NCI-H2227 treated with DMSO at 0.1 percent for 48 hours (cell line): Measurements from ENCODE around the gene ARSA.
"Not testable (repeated sequence)": the region's sequence is repeated elsewhere in the genome, so short reads cannot be mapped to it uniquely, and the experiment has no call there.

Source experiments
- DNase-seq: peaks from one replicate; lab custom pipeline; 2025; lab: John Stamatoyannopoulos, UW

ARSA gene

GRCh38 chr22:50621948-50622722 lies 5.8 kb downstream of the ARSA start:
- DNase-seq: no peak

- DNase-seq: no peak
Observed at GRCh38 chr22:50621356-50621880, 6.5 kb downstream of the ARSA start.

GRCh38 chr22:50620593-50621355 lies 7.2 kb downstream of the ARSA start:
- DNase-seq: peak; percentile 76

GRCh38 chr22:50614296-50614695 lies 13.7 kb downstream of the ARSA start:
- DNase-seq: not testable (repeated sequence)

- DNase-seq: no peak
Observed at GRCh38 chr22:50613291-50613981, 14.5 kb downstream of the ARSA start.

- no peak for DNase-seq
Observed at GRCh38 chr22:50612528-50613221, 15.3 kb downstream of the ARSA start.

GRCh38 chr22:50612168-50612527 lies 15.8 kb downstream of the ARSA start:
- no peak for DNase-seq

GRCh38 chr22:50611341-50612060 lies 16.5 kb downstream of the ARSA start:
- no peak for DNase-seq

- DNase-seq: no peak
Observed at GRCh38 chr22:50610581-50610980, 17.4 kb downstream of the ARSA start.

GRCh38 chr22:50610041-50610451 lies 17.9 kb downstream of the ARSA start:
- DNase-seq: no peak

GRCh38 chr22:50609599-50609998 lies 18.4 kb downstream of the ARSA start:
- no peak for DNase-seq

GRCh38 chr22:50608996-50609395 lies 19.0 kb downstream of the ARSA start:
- no peak for DNase-seq

GRCh38 chr22:50608058-50608840 lies 19.7 kb downstream of the ARSA start:
- DNase-seq: not testable (repeated sequence)

GRCh38 chr22:50607659-50608020 lies 20.3 kb downstream of the ARSA start:
- no peak for DNase-seq

GRCh38 chr22:50606946-50607658 lies 20.9 kb downstream of the ARSA start:
- no peak for DNase-seq

- no peak for DNase-seq
Observed at GRCh38 chr22:50606165-50606945, 21.6 kb downstream of the ARSA start.

GRCh38 chr22:50605613-50606074 lies 22.3 kb downstream of the ARSA start:
- no peak for DNase-seq

GRCh38 chr22:50605002-50605612 lies 22.8 kb downstream of the ARSA start:
- no peak for DNase-seq
